HL-60 (cell line): ENCODE results near the gene MTCL1.

Source experiments
- DNase-seq, 2 experiments: peaks; one replicate each; pipeline ENCODE4 v3.0.0-alpha.2; 2010 to 2020; ENCODE audit warnings: low read depth in 1 of 2, low spot score in 1 of 2
- H3K27ac ChIP-seq: fragments of 250-450 bp; sonication (Bioruptor Pico); replicated peaks from 2 replicates; pipeline ENCODE4 v1.5.1; 2020; ENCODE audit warnings: mild to moderate bottlenecking, moderate library complexity
- H3K27me3 ChIP-seq: fragments of 250-450 bp; sonication (Bioruptor Pico); 2 replicates; pipeline ENCODE4 v1.5.1; 2021; ENCODE audit warnings: mild to moderate bottlenecking, moderate library complexity; ENCODE audit not compliant: insufficient read depth, poor library complexity, severe bottlenecking
- H3K4me3 ChIP-seq: replicated peaks from 2 replicates; pipeline ENCODE4 v1.5.1; 2011; ENCODE audit warnings: mild to moderate bottlenecking, control low read depth, low read length; ENCODE audit not compliant: insufficient read depth
- CTCF ChIP-seq: IDR thresholded peaks from one replicate; pipeline ENCODE4 v1.5.1; 2011; ENCODE audit warnings: low read length, control low read depth, inconsistent platforms; ENCODE audit not compliant: insufficient read depth
- GABPA ChIP-seq: IDR thresholded peaks from 2 replicates; pipeline ENCODE4 v1.6.1; 2012; ENCODE audit warnings: low read depth
- POLR2AphosphoS5 ChIP-seq: IDR thresholded peaks from 2 replicates; pipeline ENCODE4 v1.6.1; 2012; ENCODE audit warnings: low read depth
- REST ChIP-seq: IDR thresholded peaks from 2 replicates; pipeline ENCODE4 v1.6.1; 2012; ENCODE audit warnings: low read depth; ENCODE audit not compliant: insufficient replicate concordance
- SPI1 ChIP-seq: IDR thresholded peaks from 2 replicates; pipeline ENCODE4 v1.6.1; 2012; ENCODE audit warnings: low read depth, mild to moderate bottlenecking, borderline replicate concordance

Gene MTCL1

GRCh38 chr18:8660316-8660715, 45.0 kb upstream of the MTCL1 start:
- no peak overlapping the region for H3K27ac ChIP-seq
- no peak for DNase-seq
- H3K4me3 ChIP-seq, result no peak overlapping the region
- H3K27me3 ChIP-seq, result peaks cover 17% of the 10 kb centered on the region
- no peak for TF ChIP-seq REST
- no peak for TF ChIP-seq CTCF
- no peak for TF ChIP-seq POLR2AphosphoS5
- TF ChIP-seq GABPA, result no peak
- no peak for TF ChIP-seq SPI1

DNA sequence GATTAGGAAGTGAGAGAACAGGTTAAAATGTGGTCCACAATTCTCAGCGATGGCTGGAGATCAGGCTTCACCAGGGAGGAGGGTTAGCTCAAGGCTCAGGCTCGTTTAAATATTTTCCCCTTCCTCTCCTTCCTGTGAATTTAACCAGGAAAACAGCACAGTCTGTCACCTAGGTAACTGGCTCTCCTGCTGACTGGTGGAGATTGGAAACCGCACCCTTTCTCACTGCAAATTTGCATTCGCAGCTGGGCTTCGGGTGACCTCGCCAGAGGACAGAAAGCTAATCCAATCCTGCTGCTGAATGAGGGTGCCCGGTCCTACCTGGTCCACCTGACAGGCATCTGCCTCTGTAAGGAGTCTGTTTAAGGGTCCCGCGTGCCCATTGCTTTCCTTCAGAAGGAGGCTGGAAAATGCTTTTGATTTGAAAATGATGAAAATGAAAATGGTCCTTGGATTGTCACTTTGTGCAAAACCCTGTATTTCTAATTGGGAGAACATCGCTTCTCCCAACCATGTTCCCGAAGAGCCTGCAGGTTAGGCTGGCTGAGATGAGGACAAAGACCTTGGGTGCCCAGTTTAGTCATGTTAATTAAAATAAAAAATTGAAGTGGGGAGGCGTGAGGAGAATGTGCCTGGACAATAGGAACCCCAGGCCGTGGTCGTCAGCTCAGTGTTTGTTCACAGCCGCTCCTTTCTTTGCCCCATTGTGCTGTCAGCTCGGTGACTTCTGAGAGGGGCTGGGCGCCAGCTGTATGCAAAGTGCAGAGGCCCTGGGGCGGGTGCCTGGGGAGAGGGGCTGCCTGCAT, 43.4 kb upstream of the MTCL1 start:
- no peak for DNase-seq
- H3K27me3 ChIP-seq, result peaks cover 17% of the 10 kb centered on the region
- no peak for TF ChIP-seq CTCF
- no peak for TF ChIP-seq REST
- H3K27ac ChIP-seq, result no peak overlapping the region
- no peak overlapping the region for H3K4me3 ChIP-seq

DNA sequence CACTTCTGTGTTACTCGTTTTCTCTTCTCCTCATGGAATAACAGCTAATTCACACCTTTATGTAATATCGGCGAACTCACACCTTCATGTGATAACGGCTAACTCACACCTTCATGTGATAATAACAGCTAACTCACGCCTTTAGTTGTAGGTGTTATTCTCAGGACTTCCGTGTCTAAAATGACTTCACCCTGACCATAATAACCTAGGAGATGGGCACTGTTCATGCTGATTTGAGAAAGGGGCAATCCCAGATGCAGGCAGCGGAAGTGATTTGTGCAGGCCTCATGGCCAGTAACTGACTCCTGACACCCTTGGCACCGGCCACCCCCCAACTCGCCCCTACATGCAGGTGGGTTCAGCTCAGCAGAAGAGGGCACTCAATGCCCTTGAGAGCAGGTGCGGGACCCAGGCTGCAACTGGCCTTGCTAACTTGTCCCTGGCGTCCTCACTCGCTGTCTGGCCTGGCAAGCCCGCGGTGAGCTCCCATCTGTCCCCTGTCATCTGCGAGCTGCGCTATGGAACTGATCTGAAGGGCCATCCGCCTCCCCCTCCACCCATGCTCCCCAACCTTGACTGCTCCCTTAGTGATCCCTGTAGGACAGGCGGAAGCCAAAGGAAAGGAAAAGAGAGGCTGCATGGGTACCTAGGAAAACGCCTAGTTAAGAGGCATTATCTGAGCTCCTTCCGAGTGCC, 42.6 kb upstream of the MTCL1 start:
- Histone ChIP-seq H3K27ac (no peak overlapping the region), H3K27me3 (peaks cover 17% of the 10 kb centered on the region), H3K4me3 (no peak overlapping the region)
- DNase-seq, result no peak
- TF ChIP-seq REST, result no peak
- no peak for TF ChIP-seq CTCF
- TF ChIP-seq POLR2AphosphoS5, result no peak
- no peak for TF ChIP-seq SPI1
- no peak for TF ChIP-seq GABPA
